Fibroblast of peridontal ligament (primary cell): ENCODE results near the gene ALPP.
"Not testable (repeated sequence)": the region's sequence is repeated elsewhere in the genome, so short reads cannot be mapped to it uniquely, and the experiment has no call there.

Experiments
- DNase-seq: peaks from one replicate; pipeline ENCODE4 v3.0.0-alpha.2; 2010; ENCODE audit errors: extremely low read depth

Gene ALPP

GRCh38 chr2:232378735-232379151 lies at the start of gene ALPP:
ALPP (plus strand) TSS chr2:232378751; CDS start chr2:232378803, 52 bp downstream.
- not testable (repeated sequence) for DNase-seq

- DNase-seq = no peak
Measured at GRCh38 chr2:232329716-232330067, 48.9 kb upstream of the ALPP start.

GRCh38 chr2:232330068-232330999 lies 48.2 kb upstream of the ALPP start:
- no peak for DNase-seq

- DNase-seq = not testable (repeated sequence)
Measured at GRCh38 chr2:232331061-232331460, 47.5 kb upstream of the ALPP start.

- not testable (repeated sequence) for DNase-seq
Measured at GRCh38 chr2:232331641-232332040, 46.9 kb upstream of the ALPP start.

- DNase-seq = not testable (repeated sequence)
Measured at GRCh38 chr2:232332244-232332939, 46.2 kb upstream of the ALPP start.

- no peak for DNase-seq
Measured at GRCh38 chr2:232332940-232333259, 45.7 kb upstream of the ALPP start.

- no peak for DNase-seq
Measured at GRCh38 chr2:232333361-232334135, 45.0 kb upstream of the ALPP start.

GRCh38 chr2:232334136-232334884 lies 44.2 kb upstream of the ALPP start:
- not testable (repeated sequence) for DNase-seq

GRCh38 chr2:232334885-232335205 lies 43.7 kb upstream of the ALPP start:
- DNase-seq = not testable (repeated sequence)

- not testable (repeated sequence) for DNase-seq
Measured at GRCh38 chr2:232335206-232335858, 43.2 kb upstream of the ALPP start.

GRCh38 chr2:232335859-232336215 lies 42.7 kb upstream of the ALPP start:
- DNase-seq = no peak

- no peak for DNase-seq
Measured at GRCh38 chr2:232336241-232336736, 42.3 kb upstream of the ALPP start.

GRCh38 chr2:232336981-232337720 lies 41.4 kb upstream of the ALPP start:
- no peak for DNase-seq

GRCh38 chr2:232338094-232338758 lies 40.3 kb upstream of the ALPP start:
- DNase-seq = not testable (repeated sequence)

- DNase-seq = no peak
Measured at GRCh38 chr2:232338759-232339106, 39.8 kb upstream of the ALPP start.

- DNase-seq = no peak
Measured at GRCh38 chr2:232339121-232340081, 39.1 kb upstream of the ALPP start.

GRCh38 chr2:232340171-232340935 lies 38.2 kb upstream of the ALPP start:
- no peak for DNase-seq
